ENCODE results near the gene TNFSF11. TPM values are rescaled to one million over a fixed set of nuclear protein-coding genes. Genes with fewer than 3 reads are reported as not detected.
A peak's percentile ranks its signal among the peaks of the same experiment; 100 is the strongest.

The TNFSF11 gene
- total RNA-seq, 1 donor from 2014 or later, result not detected

GRCh38 chr13:42592915-42593900 lies 19.3 kb downstream of the TNFSF11 start:
- H3K4me1 Mint-ChIP-seq, result peaks cover 17% of the 10 kb centered on the region
- no peak for TF ChIP-seq CTCF (IDR thresholded peaks at IDR 0.05; ENCODE audit: unreplicated experiment)
- no peak overlapping the region for H3K4me3 Mint-ChIP-seq
- peaks cover 32% of the 10 kb centered on the region for H3K27me3 Mint-ChIP-seq (ENCODE audit: low read depth)
- no peaks in the 10 kb centered on the region for H3K36me3 Mint-ChIP-seq
- H3K9me3 Mint-ChIP-seq, result no peaks in the 10 kb centered on the region
- H3K27ac Mint-ChIP-seq, result no peak overlapping the region
- no peak for DNase-seq (ENCODE audit: low spot score in 2 of 2, unreplicated experiment in 2 of 2)

GRCh38 chr13:42594481-42595252 lies 20.7 kb downstream of the TNFSF11 start:
- peak in 1 of 2 experiments; percentile 70 for DNase-seq (ENCODE audit: low spot score in 2 of 2, unreplicated experiment in 2 of 2)
- H3K4me1 Mint-ChIP-seq, result peaks cover 21% of the 10 kb centered on the region
- no peaks in the 10 kb centered on the region for H3K9me3 Mint-ChIP-seq
- no peak overlapping the region for H3K27ac Mint-ChIP-seq
- peaks cover 20% of the 10 kb centered on the region for H3K27me3 Mint-ChIP-seq (ENCODE audit: low read depth)
- no peaks in the 10 kb centered on the region for H3K36me3 Mint-ChIP-seq
- TF ChIP-seq CTCF (IDR thresholded peaks at IDR 0.05; ENCODE audit: unreplicated experiment), result peak; percentile 95
- H3K4me3 Mint-ChIP-seq, result no peak overlapping the region

- Mint-ChIP-seq H3K9me3 (no peaks in the 10 kb centered on the region), H3K36me3 (no peaks in the 10 kb centered on the region), H3K4me1 (peaks cover 21% of the 10 kb centered on the region), H3K27me3 (ENCODE audit: low read depth) (peaks cover 19% of the 10 kb centered on the region), H3K4me3 (no peak overlapping the region), H3K27ac (no peak overlapping the region)
- no peak for TF ChIP-seq CTCF (IDR thresholded peaks at IDR 0.05; ENCODE audit: unreplicated experiment)
- no peak for DNase-seq (ENCODE audit: low spot score in 2 of 2, unreplicated experiment in 2 of 2)
Measured at GRCh38 chr13:42595253-42595571, 21.3 kb downstream of the TNFSF11 start.

GRCh38 chr13:42597505-42597904 lies 23.6 kb downstream of the TNFSF11 start:
- no peaks in the 10 kb centered on the region for H3K36me3 Mint-ChIP-seq
- no peak overlapping the region for H3K27ac Mint-ChIP-seq
- no peak for TF ChIP-seq CTCF (IDR thresholded peaks at IDR 0.05; ENCODE audit: unreplicated experiment)
- peaks cover 2% of the 10 kb centered on the region for H3K27me3 Mint-ChIP-seq (ENCODE audit: low read depth)
- H3K9me3 Mint-ChIP-seq, result no peaks in the 10 kb centered on the region
- H3K4me1 Mint-ChIP-seq, result peaks cover 21% of the 10 kb centered on the region
- DNase-seq (ENCODE audit: low spot score in 2 of 2, unreplicated experiment in 2 of 2), result no peak
- no peak overlapping the region for H3K4me3 Mint-ChIP-seq

GRCh38 chr13:42600943-42601342 lies 27.0 kb downstream of the TNFSF11 start:
- no peak for TF ChIP-seq CTCF (IDR thresholded peaks at IDR 0.05; ENCODE audit: unreplicated experiment)
- no peaks in the 10 kb centered on the region for H3K27me3 Mint-ChIP-seq (ENCODE audit: low read depth)
- H3K9me3 Mint-ChIP-seq, result peaks cover 3% of the 10 kb centered on the region
- peaks cover 4% of the 10 kb centered on the region for H3K4me1 Mint-ChIP-seq
- H3K27ac Mint-ChIP-seq, result no peak overlapping the region
- no peak overlapping the region for H3K4me3 Mint-ChIP-seq
- no peaks in the 10 kb centered on the region for H3K36me3 Mint-ChIP-seq
- no peak for DNase-seq (ENCODE audit: low spot score in 2 of 2, unreplicated experiment in 2 of 2)
